Neural progenitor cell (in vitro differentiated cells): ENCODE measurements around the gene TUFT1.

ENCODE experiments used
- EZH2 ChIP-seq: fragments of 200-600 bp; sonication (generic); IDR thresholded peaks from 2 replicates; pipeline ENCODE4 v1.6.1; 2017; ENCODE audit warnings: antibody characterized with exemption, mild to moderate bottlenecking, moderate library complexity
- TF ChIP-seq, protein P1 (sequence below): fragments of 200-600 bp; sonication (generic); IDR thresholded peaks from 2 replicates; pipeline ENCODE4 v1.5.1; 2017; ENCODE audit warnings: antibody characterized with exemption, mild to moderate bottlenecking

GRCh38 chr1:151511636-151512215 is 28.4 kb upstream of the TUFT1 start:
- TF ChIP-seq, protein P1, sequence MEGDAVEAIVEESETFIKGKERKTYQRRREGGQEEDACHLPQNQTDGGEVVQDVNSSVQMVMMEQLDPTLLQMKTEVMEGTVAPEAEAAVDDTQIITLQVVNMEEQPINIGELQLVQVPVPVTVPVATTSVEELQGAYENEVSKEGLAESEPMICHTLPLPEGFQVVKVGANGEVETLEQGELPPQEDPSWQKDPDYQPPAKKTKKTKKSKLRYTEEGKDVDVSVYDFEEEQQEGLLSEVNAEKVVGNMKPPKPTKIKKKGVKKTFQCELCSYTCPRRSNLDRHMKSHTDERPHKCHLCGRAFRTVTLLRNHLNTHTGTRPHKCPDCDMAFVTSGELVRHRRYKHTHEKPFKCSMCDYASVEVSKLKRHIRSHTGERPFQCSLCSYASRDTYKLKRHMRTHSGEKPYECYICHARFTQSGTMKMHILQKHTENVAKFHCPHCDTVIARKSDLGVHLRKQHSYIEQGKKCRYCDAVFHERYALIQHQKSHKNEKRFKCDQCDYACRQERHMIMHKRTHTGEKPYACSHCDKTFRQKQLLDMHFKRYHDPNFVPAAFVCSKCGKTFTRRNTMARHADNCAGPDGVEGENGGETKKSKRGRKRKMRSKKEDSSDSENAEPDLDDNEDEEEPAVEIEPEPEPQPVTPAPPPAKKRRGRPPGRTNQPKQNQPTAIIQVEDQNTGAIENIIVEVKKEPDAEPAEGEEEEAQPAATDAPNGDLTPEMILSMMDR: peak; percentile 14
- TF ChIP-seq EZH2: no peak
